K562 (cell line): ENCODE results near the gene ZNF18. TPM values are rescaled to one million over a fixed set of nuclear protein-coding genes. Genes with fewer than 3 reads are reported as not detected.

Source experiments
- BCL6 ChIP-seq: fragments of 250-450 bp; sonication (Bioruptor Pico); IDR thresholded peaks from 2 replicates; pipeline ENCODE4 v1.4.0; 2020
- CREB1 ChIP-seq, 2 experiments: sonication (generic) in 1 of 2; formaldehyde crosslinking in 1 of 2; IDR thresholded peaks; 2 replicates each; pipeline versions ENCODE4 v1.6.1 to v1.8.0; 2012 to 2022; ENCODE audit warnings: inconsistent platforms in 1 of 2, mild to moderate bottlenecking in 1 of 2, missing genetic modification reagents in 1 of 2, moderate library complexity in 1 of 2
- E2F1 ChIP-seq: sonication (generic); formaldehyde crosslinking; IDR thresholded peaks from 2 replicates; pipeline ENCODE4 v1.8.1; 2023; ENCODE audit warnings: mild to moderate bottlenecking, missing genetic modification reagents, moderate library complexity
- FOXO4 ChIP-seq: fragments of 450-650 bp; formaldehyde crosslinking; IDR thresholded peaks from 2 replicates; pipeline ENCODE4 v1.4.0; 2020; ENCODE audit warnings: mild to moderate bottlenecking, moderate library complexity
- ILF3 ChIP-seq: fragments of 450-650 bp; IDR thresholded peaks from 2 replicates; pipeline ENCODE4 v1.6.1; 2018; ENCODE audit warnings: antibody characterized with exemption, mild to moderate bottlenecking, moderate library complexity, borderline replicate concordance
- MEF2A ChIP-seq: IDR thresholded peaks from 2 replicates; pipeline ENCODE4 v1.6.1; 2011; ENCODE audit warnings: low read depth, mild to moderate bottlenecking, low read length, moderate library complexity; ENCODE audit not compliant: control insufficient read depth
- NONO ChIP-seq, 2 experiments: fragments of 200-400 bp in 1 of 2; fragments of 450-650 bp in 1 of 2; formaldehyde crosslinking in 1 of 2; IDR thresholded peaks; 2 replicates each; pipeline ENCODE4 v1.6.1; 2017; ENCODE audit warnings: low read depth in 2 of 2, mild to moderate bottlenecking in 2 of 2, moderate library complexity in 2 of 2, low read length in 1 of 2
- NRF1 ChIP-seq, 2 experiments: fragments of 450-650 bp; IDR thresholded peaks in 1 of 2; conservative IDR thresholded peaks in 1 of 2; 2 replicates each; pipeline ENCODE4 v1.6.1; 2014; ENCODE audit warnings: mild to moderate bottlenecking in 2 of 2
- SMARCB1 ChIP-seq: IDR thresholded peaks from 2 replicates; pipeline ENCODE4 v1.6.1; 2011; ENCODE audit warnings: improper control_type of control experiment, low read depth; ENCODE audit not compliant: insufficient read length
- SP1 ChIP-seq: sonication (generic); formaldehyde crosslinking; IDR thresholded peaks from 2 replicates; pipeline ENCODE4 v1.8.1; 2022; ENCODE audit warnings: mild to moderate bottlenecking, missing genetic modification reagents
- STAT5B ChIP-seq: fragments of 250-450 bp; sonication (Bioruptor Pico); IDR thresholded peaks from 2 replicates; pipeline ENCODE4 v1.8.0; 2021; ENCODE audit warnings: mild to moderate bottlenecking, inconsistent platforms
- TAF9B ChIP-seq: fragments of 450-650 bp; IDR thresholded peaks from 2 replicates; pipeline ENCODE4 v1.6.1; 2018; ENCODE audit warnings: mild to moderate bottlenecking; ENCODE audit not compliant: partially characterized antibody
- ZBED1 ChIP-seq: IDR thresholded peaks from 2 replicates; pipeline ENCODE4 v1.6.1; 2014
- ZFP30 ChIP-seq: fragments of 250-450 bp; sonication (Bioruptor Pico); IDR thresholded peaks from 2 replicates; pipeline ENCODE4 v1.8.0; 2022; ENCODE audit warnings: moderate library complexity, mild to moderate bottlenecking, inconsistent platforms, borderline replicate concordance
- ZNF318 ChIP-seq, 2 experiments: fragments of 450-650 bp; IDR thresholded peaks; 2 replicates each; pipeline ENCODE4 v1.6.1; 2016; ENCODE audit warnings: mild to moderate bottlenecking in 2 of 2, borderline replicate concordance in 1 of 2, low read depth in 1 of 2, moderate library complexity in 1 of 2
- polyA plus RNA-seq, 8 experiments: library from polyadenylated mRNA; depleted of rRNA in 4 of 8; stranded (reverse) in 5 of 8; unstranded in 3 of 8; fragments of >200 nt; fragmentation: Nextera tagmentation in 2 of 8; fragmentation: Illumina TruSeq in 1 of 8; extraction: Ambion mirVana in 2 of 8; extraction: Trizol in 1 of 8; gene quantifications; 2 replicates each; pipeline versions ENCODE4 v1.2.1 to v1.2.3, GENCODE V29; 2011 to 2014; ENCODE audit warnings: inconsistent platforms in 1 of 8, missing spikeins in 1 of 8
- total RNA-seq, 7 experiments: library from RNA; depleted of rRNA in 6 of 7; stranded (reverse); fragments of >200 nt in 6 of 7; fragmentation: Illumina TruSeq in 2 of 7; extraction: Trizol in 2 of 7; gene quantifications; 2 replicates each; pipeline versions ENCODE4 v1.2.1 to v1.2.3, GENCODE V29; 2011 to 2021; ENCODE audit warnings: low replicate concordance in 1 of 7

ZNF18 gene
- total and polyA plus RNA-seq, 9 of the 15 experiments (the other 6 are each of a cell fraction or from before 2014, with no cell fraction given): 1.1 to 5.0 (median 3.4) TPM

GRCh38 chr17:12020642-12021622 lies 23.7 kb upstream of the ZNF18 start, which contains the start of gene MAP2K4 (continued):
- peak; percentile 9 to 87; a peak in 2 of 4 replicates for TF ChIP-seq NONO (IDR thresholded peaks at IDR 0.05; ENCODE audit: low read depth in 2 of 2, low read length in 1 of 2)
- no peak for TF ChIP-seq ZNF318 (IDR thresholded peaks at IDR 0.05; ENCODE audit: borderline replicate concordance in 1 of 2, low read depth in 1 of 2)
- TF ChIP-seq TAF9B: no peak
- TF ChIP-seq E2F1: no peak
- peak; percentile 69 to 70 for TF ChIP-seq NRF1 (conservative IDR thresholded peaks at IDR 0.05 in 1 of 2, IDR thresholded peaks at IDR 0.05 in 1 of 2)
- TF ChIP-seq ZBED1: no peak
- no peak for TF ChIP-seq ZFP30 (CRISPR knock-in tag)
- no peak for TF ChIP-seq MEF2A
- TF ChIP-seq BCL6 (CRISPR knock-in tag): no peak
- TF ChIP-seq SMARCB1: no peak
- TF ChIP-seq STAT5B: no peak
- TF ChIP-seq CREB1 (IDR thresholded peaks at IDR 0.05): peak; percentile 14; the same call in 1 of the 2 replicates
- TF ChIP-seq CREB1 (CRISPR knock-in tag; IDR thresholded peaks at IDR 0.05): no peak
- no peak for TF ChIP-seq FOXO4 (CRISPR knock-in tag)
- peak; percentile 50; the same call in 1 of the 2 replicates for TF ChIP-seq SP1 (CRISPR knock-in tag)
- TF ChIP-seq ILF3: peak; percentile 55; the same call in 1 of the 2 replicates
